SIG-M5 treated with dmso at 0.1 percent for 504 hours (cell line): ENCODE measurements around the gene PPP2R2B.

Experiments used
- DNase-seq: peaks from one replicate; lab custom pipeline; 2025; ENCODE audit not compliant: unreplicated experiment; lab: John Stamatoyannopoulos, UW

PPP2R2B gene

GRCh38 chr5:146888351-146888978, 9.9 kb upstream of the PPP2R2B start:
- DNase-seq: no peak

- no peak for DNase-seq
These were observed 5.6 kb upstream of the PPP2R2B start for GRCh38 chr5:146884066-146884626.

DNA sequence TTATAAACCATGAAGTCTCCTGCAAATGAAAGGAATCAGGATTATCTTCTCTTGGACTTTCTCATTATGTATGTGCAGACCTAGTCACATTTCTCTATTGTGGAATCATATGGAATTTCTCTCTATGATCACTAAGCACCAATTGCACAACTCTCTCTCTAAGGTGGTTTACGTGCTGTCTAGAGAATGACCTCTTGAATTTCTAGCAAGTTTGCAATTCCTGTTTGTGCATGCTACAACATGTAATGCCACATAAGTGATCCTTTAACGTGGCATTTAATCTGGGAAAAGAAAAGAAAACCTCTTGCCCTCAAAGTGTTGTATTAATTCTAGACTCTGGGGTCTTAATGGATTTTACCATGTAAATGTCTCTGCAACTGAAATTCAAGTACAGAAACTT, 5.0 kb upstream of the PPP2R2B start:
- DNase-seq: no peak

DNA sequence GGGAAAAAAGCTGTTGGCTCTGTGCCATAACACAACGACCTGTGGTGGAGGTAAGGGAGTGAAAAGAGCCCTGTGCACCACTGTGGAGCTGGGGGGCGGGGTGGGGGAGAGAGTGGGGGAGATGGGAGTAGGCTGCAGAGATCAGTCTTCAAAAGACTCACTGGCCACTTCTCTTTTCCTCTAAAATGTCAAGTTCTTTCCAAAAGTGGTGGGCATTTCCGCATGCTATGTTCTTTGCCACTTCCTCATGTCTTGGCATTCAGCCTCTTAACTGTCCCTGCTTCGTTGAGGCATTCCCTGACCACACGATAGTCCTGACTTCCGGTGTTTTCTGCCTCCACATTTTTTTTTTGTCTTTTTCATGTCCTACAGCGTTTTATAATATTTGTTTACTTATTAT, 2.4 kb upstream of the PPP2R2B start:
- DNase-seq: no peak

DNA sequence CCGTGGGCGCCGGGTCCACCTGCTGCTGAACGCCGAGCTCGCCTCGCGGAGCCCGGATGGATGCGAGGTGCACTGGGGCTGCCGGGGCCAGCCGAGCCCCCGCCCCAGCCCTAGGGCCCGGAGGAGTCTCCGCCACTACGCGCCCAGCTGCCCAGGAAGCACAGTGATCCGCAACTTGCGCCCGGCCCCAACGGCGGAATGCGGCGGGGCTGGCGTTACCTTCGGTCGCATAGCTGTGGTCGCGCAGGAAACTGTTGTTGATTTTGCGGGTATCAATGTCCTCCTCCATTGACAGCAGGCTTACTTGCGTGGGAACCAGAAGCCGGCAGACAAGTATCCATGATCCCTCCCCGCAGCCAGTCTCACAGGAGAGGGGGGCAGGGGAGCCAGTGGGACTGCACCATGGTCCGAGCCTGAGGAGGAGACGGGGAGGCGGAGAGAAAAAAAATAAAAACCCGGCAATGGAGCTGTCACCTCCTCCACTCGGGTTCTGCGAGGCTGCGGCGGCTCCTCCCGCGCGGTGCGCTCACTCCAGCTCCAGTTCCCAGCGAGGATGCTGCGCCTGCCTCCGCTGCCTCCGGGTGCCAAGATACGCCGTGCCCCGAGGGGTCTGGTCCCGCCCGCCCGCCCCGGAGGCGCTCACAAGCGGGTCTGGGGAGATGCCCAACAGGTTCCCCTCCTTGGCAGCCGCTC, 628 bp downstream of the PPP2R2B start:
- no peak for DNase-seq

- DNase-seq: no peak
These were observed 1.3 kb downstream of the PPP2R2B start for GRCh38 chr5:146877178-146877681.

DNA sequence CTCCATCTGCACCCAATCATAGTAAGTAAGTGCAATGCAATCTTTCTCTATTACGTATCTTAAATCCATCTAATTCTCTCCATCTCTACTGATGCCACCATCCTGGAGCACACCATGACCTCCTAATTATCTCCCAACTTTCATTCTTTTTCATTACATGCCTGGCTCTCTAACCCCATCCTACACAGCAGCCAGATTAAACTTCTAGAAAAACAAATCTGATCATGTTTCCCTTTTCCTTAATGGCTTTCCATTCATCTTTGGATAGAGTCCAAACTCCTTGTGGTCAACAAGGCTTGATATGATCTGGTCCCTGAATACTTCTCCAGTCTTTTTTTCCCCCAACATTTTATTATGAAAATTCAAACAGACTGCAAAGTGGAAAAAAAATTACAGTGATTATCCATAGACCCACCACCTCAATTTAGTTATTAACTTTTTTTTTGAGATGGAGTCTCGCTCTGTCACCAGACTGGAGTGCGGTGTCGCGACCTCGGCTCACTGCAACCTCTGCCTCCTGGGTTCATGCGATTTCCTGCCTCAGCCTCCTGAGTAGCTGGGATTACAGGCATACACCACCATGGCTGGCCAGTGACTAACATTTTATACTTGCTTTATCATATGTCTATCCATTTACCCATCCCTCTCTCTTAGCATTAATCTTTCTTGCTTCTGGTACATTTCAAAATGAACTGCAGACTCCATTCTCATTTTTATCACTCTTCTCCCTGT, 5.2 kb downstream of the PPP2R2B start:
- DNase-seq: no peak

GRCh38 chr5:146872188-146872587, 6.4 kb downstream of the PPP2R2B start:
- DNase-seq: no peak

- DNase-seq: no peak
These were observed 10.4 kb downstream of the PPP2R2B start for GRCh38 chr5:146867996-146868708.

GRCh38 chr5:146866263-146866662, 12.3 kb downstream of the PPP2R2B start:
- no peak for DNase-seq

DNA sequence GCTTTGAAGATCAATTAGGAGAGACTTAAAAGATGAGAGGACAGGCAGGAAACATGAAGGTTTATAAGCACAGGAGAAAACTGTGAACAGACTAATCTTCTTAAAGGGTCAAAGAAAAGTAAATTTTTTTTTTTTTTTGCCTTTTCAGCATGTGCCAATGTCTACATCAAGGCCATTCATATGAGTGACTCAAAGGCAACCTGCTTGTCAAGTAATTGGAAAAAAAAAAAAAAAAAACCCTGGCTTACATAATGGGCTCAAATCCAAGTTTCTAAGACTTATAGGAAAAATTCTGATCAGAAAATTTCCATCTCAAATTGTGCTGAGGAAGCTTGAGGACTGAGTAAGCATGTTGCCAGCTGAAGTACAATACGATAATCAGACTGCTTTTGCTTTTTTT, 15.9 kb downstream of the PPP2R2B start:
- DNase-seq: no peak

- no peak for DNase-seq
These were observed 18.2 kb downstream of the PPP2R2B start for GRCh38 chr5:146860213-146860893.

- DNase-seq: no peak
These were observed 26.5 kb downstream of the PPP2R2B start for GRCh38 chr5:146852089-146852488.

- no peak for DNase-seq
These were observed 27.4 kb downstream of the PPP2R2B start for GRCh38 chr5:146851133-146851532.

DNA sequence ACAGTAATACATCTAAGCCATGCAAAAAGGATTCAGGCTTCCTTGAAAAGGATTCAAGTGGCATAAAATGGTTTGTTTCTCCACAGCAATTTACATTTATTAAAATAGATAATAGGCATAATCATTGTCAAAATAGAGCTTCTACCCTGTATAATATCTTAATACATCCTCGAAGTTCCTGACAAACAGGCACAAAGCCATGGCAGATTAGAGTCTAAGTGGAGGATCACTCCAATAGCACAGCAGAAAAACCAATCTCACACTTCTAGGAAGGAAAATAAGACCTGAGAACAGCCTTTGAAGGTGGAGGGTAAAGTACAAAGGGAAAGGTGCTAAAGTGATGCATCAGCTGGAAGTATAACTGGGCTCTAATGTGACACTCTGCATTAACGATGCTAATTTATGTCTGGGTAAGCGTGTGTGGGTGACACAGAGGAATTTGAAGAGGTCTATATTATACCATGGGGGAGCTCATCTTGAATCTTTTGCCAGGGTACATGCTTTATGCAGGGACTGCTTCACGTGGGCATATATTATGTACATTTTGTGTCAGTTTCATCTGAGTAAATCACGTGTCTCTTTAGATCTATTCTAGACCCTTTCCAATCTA, 28.8 kb downstream of the PPP2R2B start:
- DNase-seq: no peak

GRCh38 chr5:146848133-146848532, 30.4 kb downstream of the PPP2R2B start:
- DNase-seq: no peak

DNA sequence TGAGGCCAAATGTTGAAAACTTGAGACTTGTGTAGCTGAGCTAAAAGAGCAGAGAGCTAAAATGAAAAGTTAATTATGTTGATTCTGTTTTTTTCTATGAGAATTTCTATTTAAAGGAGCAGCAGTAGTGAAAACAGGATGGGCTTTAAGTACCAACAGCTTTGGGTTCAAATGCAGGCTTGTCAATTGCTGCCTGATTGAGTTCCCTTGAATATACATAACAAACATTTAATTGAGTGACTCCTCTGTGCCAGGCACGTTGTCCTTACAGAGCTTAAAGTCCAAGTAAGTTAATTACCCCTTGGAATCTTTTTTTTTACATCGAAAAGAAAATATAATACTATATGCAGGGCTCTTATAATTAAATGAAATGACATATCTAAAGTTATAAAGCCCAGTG, 38.5 kb downstream of the PPP2R2B start:
- DNase-seq: no peak

DNA sequence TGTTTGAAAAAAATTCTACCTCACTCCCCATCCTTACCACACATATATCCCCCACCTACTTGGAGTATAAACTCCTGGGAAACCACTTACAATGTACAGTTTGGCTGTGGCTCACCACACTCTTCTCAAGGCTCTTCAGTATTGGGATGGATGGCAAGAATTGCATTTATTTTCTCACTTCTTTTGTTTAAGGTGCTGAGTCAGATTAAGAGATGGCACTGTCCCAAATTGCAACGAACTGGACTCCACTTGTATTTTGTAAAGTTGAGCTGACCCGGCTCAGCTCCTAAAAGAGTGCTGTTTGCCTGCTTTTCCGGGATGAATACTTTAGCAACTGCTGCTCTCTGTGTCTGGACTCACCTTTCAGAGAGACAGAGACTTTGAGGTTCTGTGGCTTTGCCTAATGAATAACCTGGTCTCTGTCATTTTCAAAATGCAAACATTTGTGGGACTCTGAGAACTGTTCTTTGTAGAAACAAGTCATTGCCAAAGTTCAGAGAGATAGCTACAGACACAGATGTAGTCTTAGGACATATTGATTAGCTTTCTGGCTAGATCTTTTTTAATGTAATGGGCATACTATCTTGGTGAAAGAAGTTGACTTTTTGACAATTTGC, 42.2 kb downstream of the PPP2R2B start:
- no peak for DNase-seq

GRCh38 chr5:146832985-146833732, 45.4 kb downstream of the PPP2R2B start:
- no peak for DNase-seq
